H1 (cell line): ENCODE data around the gene LYVE1. TPM values are rescaled to one million over a fixed set of nuclear protein-coding genes. Genes with fewer than 3 reads are reported as not detected.

ENCODE experiments used
- E2F6 ChIP-seq: IDR thresholded peaks from 2 replicates; pipeline ENCODE4 v1.6.1; 2012; ENCODE audit warnings: inconsistent platforms
- POU5F1 ChIP-seq: IDR thresholded peaks from 2 replicates; pipeline ENCODE4 v1.6.1; 2011; ENCODE audit warnings: low read depth, mild to moderate bottlenecking, low read length, moderate library complexity
- RBBP5 ChIP-seq: IDR thresholded peaks from 2 replicates; pipeline ENCODE4 v1.7.1; 2012; ENCODE audit warnings: low read depth, mild to moderate bottlenecking, inconsistent platforms, low read length, moderate library complexity, borderline replicate concordance
- RFX5 ChIP-seq: IDR thresholded peaks from 2 replicates; pipeline ENCODE4 v1.6.1; 2011; ENCODE audit warnings: low read depth, low read length, improper control_type of control experiment, borderline replicate concordance
- SIX5 ChIP-seq: IDR thresholded peaks from 2 replicates; pipeline ENCODE4 v1.6.1; 2011; ENCODE audit warnings: mild to moderate bottlenecking, low read depth, low read length
- TAF7 ChIP-seq: optimal IDR thresholded peaks from 2 replicates; pipeline ENCODE3; 2011; ENCODE audit warnings: low read depth, mild to moderate bottlenecking, inconsistent platforms, low read length, moderate library complexity, borderline replicate concordance
- polyA plus RNA-seq, 7 experiments: library from polyadenylated mRNA; depleted of rRNA in 3 of 7; stranded (reverse) in 5 of 7; unstranded in 2 of 7; fragments of >200 nt in 5 of 7; fragments of 200-250 nt in 2 of 7; gene quantifications; 1 replicate in 5 of 7; 2 replicates in 1 of 7; 4 replicates in 1 of 7; pipeline versions ENCODE4 v1.2.1 to v1.2.3, GENCODE V29; 2011 to 2013; ENCODE audit warnings: missing spikeins in 2 of 7, mixed read lengths in 2 of 7
- total RNA-seq: library from RNA; stranded (reverse); fragmentation: NEBNext Ultra II Directional; extraction: Animal tissue kit (Norgen Biotek cat#: 25700); gene quantifications from 2 replicates; pipeline ENCODE4 v1.2.1, GENCODE V29; 2021
- TF ChIP-seq, protein P1 (sequence below): IDR thresholded peaks from 2 replicates; pipeline ENCODE4 v1.6.1; 2011; ENCODE audit warnings: low read length, improper control_type of control experiment
- TF ChIP-seq, protein P2 (sequence below): fragments of 300-600 bp; sonication (generic); IDR thresholded peaks from 2 replicates; pipeline ENCODE4 v1.7.1; 2012; ENCODE audit warnings: low read length, moderate library complexity, mild to moderate bottlenecking, inconsistent platforms; ENCODE audit not compliant: insufficient replicate concordance

LYVE1 gene
- total and polyA plus RNA-seq, 2 of the 8 experiments (the other 6 are each of a cell fraction or from before 2014, with no cell fraction given), result 0.09 TPM; not detected in 1

- TF ChIP-seq E2F6, result no peak
- no peak for TF ChIP-seq RFX5
- TF ChIP-seq TAF7, result no peak
- TF ChIP-seq, protein P1, sequence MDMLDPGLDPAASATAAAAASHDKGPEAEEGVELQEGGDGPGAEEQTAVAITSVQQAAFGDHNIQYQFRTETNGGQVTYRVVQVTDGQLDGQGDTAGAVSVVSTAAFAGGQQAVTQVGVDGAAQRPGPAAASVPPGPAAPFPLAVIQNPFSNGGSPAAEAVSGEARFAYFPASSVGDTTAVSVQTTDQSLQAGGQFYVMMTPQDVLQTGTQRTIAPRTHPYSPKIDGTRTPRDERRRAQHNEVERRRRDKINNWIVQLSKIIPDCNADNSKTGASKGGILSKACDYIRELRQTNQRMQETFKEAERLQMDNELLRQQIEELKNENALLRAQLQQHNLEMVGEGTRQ, result no peak
- no peak for TF ChIP-seq POU5F1
- TF ChIP-seq, protein P2, sequence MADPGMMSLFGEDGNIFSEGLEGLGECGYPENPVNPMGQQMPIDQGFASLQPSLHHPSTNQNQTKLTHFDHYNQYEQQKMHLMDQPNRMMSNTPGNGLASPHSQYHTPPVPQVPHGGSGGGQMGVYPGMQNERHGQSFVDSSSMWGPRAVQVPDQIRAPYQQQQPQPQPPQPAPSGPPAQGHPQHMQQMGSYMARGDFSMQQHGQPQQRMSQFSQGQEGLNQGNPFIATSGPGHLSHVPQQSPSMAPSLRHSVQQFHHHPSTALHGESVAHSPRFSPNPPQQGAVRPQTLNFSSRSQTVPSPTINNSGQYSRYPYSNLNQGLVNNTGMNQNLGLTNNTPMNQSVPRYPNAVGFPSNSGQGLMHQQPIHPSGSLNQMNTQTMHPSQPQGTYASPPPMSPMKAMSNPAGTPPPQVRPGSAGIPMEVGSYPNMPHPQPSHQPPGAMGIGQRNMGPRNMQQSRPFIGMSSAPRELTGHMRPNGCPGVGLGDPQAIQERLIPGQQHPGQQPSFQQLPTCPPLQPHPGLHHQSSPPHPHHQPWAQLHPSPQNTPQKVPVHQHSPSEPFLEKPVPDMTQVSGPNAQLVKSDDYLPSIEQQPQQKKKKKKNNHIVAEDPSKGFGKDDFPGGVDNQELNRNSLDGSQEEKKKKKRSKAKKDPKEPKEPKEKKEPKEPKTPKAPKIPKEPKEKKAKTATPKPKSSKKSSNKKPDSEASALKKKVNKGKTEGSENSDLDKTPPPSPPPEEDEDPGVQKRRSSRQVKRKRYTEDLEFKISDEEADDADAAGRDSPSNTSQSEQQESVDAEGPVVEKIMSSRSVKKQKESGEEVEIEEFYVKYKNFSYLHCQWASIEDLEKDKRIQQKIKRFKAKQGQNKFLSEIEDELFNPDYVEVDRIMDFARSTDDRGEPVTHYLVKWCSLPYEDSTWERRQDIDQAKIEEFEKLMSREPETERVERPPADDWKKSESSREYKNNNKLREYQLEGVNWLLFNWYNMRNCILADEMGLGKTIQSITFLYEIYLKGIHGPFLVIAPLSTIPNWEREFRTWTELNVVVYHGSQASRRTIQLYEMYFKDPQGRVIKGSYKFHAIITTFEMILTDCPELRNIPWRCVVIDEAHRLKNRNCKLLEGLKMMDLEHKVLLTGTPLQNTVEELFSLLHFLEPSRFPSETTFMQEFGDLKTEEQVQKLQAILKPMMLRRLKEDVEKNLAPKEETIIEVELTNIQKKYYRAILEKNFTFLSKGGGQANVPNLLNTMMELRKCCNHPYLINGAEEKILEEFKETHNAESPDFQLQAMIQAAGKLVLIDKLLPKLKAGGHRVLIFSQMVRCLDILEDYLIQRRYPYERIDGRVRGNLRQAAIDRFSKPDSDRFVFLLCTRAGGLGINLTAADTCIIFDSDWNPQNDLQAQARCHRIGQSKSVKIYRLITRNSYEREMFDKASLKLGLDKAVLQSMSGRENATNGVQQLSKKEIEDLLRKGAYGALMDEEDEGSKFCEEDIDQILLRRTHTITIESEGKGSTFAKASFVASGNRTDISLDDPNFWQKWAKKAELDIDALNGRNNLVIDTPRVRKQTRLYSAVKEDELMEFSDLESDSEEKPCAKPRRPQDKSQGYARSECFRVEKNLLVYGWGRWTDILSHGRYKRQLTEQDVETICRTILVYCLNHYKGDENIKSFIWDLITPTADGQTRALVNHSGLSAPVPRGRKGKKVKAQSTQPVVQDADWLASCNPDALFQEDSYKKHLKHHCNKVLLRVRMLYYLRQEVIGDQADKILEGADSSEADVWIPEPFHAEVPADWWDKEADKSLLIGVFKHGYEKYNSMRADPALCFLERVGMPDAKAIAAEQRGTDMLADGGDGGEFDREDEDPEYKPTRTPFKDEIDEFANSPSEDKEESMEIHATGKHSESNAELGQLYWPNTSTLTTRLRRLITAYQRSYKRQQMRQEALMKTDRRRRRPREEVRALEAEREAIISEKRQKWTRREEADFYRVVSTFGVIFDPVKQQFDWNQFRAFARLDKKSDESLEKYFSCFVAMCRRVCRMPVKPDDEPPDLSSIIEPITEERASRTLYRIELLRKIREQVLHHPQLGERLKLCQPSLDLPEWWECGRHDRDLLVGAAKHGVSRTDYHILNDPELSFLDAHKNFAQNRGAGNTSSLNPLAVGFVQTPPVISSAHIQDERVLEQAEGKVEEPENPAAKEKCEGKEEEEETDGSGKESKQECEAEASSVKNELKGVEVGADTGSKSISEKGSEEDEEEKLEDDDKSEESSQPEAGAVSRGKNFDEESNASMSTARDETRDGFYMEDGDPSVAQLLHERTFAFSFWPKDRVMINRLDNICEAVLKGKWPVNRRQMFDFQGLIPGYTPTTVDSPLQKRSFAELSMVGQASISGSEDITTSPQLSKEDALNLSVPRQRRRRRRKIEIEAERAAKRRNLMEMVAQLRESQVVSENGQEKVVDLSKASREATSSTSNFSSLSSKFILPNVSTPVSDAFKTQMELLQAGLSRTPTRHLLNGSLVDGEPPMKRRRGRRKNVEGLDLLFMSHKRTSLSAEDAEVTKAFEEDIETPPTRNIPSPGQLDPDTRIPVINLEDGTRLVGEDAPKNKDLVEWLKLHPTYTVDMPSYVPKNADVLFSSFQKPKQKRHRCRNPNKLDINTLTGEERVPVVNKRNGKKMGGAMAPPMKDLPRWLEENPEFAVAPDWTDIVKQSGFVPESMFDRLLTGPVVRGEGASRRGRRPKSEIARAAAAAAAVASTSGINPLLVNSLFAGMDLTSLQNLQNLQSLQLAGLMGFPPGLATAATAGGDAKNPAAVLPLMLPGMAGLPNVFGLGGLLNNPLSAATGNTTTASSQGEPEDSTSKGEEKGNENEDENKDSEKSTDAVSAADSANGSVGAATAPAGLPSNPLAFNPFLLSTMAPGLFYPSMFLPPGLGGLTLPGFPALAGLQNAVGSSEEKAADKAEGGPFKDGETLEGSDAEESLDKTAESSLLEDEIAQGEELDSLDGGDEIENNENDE, result no peak
- no peak for TF ChIP-seq RBBP5
- TF ChIP-seq SIX5, result no peak
Measured at GRCh38 chr11:10576035-10576398, 7.6 kb upstream of the LYVE1 start (continued).
